ENCODE data around the gene ART3.

GRCh38 chr4:76060506-76060905, 14.0 kb upstream of the ART3 start:
- TF ChIP-seq POLR2AphosphoS5 (IDR thresholded peaks at IDR 0.05; ENCODE audit: low read depth, low read length), result no peak
- TF ChIP-seq SIN3A (IDR thresholded peaks at IDR 0.05; ENCODE audit: borderline replicate concordance, insufficient read depth, low read length), result no peak
- TF ChIP-seq TAF1 (IDR thresholded peaks at IDR 0.05; ENCODE audit: borderline replicate concordance, insufficient read depth, low read length), result no peak
- TF ChIP-seq REST (IDR thresholded peaks at IDR 0.05; ENCODE audit: insufficient read depth in 1 of 2, low read depth in 2 of 2, low read length in 2 of 2), result no peak
